Trophoblast cell (in vitro differentiated cells and primary cell): ENCODE measurements around the gene ZNF662. TPM values are rescaled to one million over a fixed set of nuclear protein-coding genes. Genes with fewer than 3 reads are reported as not detected.
A peak's percentile ranks its signal among the peaks of the same experiment; 100 is the strongest.

Experiments
- DNase-seq, 2 donors: peaks; one replicate each; pipeline ENCODE4 v3.0.0-alpha.2; 2016
- H2AFZ ChIP-seq: 2 replicates; pipeline ENCODE4 v1.6.1; 2013; ENCODE audit warnings: low read length, moderate library complexity, mild to moderate bottlenecking; ENCODE audit not compliant: insufficient read depth, poor library complexity
- H2AK5ac ChIP-seq: 2 replicates; pipeline ENCODE4 v1.6.1; 2013; ENCODE audit warnings: mild to moderate bottlenecking, low read length
- H2BK120ac ChIP-seq: 2 replicates; pipeline ENCODE4 v1.6.1; 2013; ENCODE audit warnings: low read length, mild to moderate bottlenecking, moderate library complexity; ENCODE audit not compliant: insufficient read depth, poor library complexity
- H2BK12ac ChIP-seq: 2 replicates; pipeline ENCODE4 v1.6.1; 2013; ENCODE audit warnings: mild to moderate bottlenecking, low read length, moderate library complexity
- H2BK5ac ChIP-seq: 2 replicates; pipeline ENCODE4 v1.6.1; 2013; ENCODE audit warnings: low read length, low read depth, moderate library complexity, mild to moderate bottlenecking; ENCODE audit not compliant: poor library complexity
- H3K14ac ChIP-seq: 2 replicates; pipeline ENCODE4 v1.6.1; 2013; ENCODE audit warnings: mild to moderate bottlenecking, low read length
- H3K18ac ChIP-seq: 2 replicates; pipeline ENCODE4 v1.6.1; 2013; ENCODE audit warnings: mild to moderate bottlenecking, low read length
- H3K23ac ChIP-seq: 2 replicates; pipeline ENCODE4 v1.6.1; 2013; ENCODE audit warnings: low read length
- H3K27ac ChIP-seq: 2 replicates; pipeline ENCODE4 v1.5.1; 2013; ENCODE audit warnings: low read depth, mild to moderate bottlenecking, inconsistent platforms, low read length, moderate library complexity
- H3K27me3 ChIP-seq: 2 replicates; pipeline ENCODE4 v1.6.1; 2013; ENCODE audit warnings: inconsistent platforms, mild to moderate bottlenecking, low read length, moderate library complexity; ENCODE audit not compliant: insufficient read depth
- H3K36me3 ChIP-seq, 2 experiments: 1 replicate in 1 of 2; 2 replicates in 1 of 2; pipeline ENCODE4 v1.6.1; 2013; ENCODE audit warnings: low read length in 2 of 2, mild to moderate bottlenecking in 2 of 2, moderate library complexity in 1 of 2; ENCODE audit not compliant: insufficient read depth in 2 of 2, control insufficient read depth in 1 of 2
- H3K4ac ChIP-seq: 2 replicates; pipeline ENCODE4 v1.6.1; 2013; ENCODE audit warnings: low read depth, mild to moderate bottlenecking, low read length, moderate library complexity
- H3K4me1 ChIP-seq, 2 experiments: 1 replicate in 1 of 2; 2 replicates in 1 of 2; pipeline ENCODE4 v1.6.1; 2013; ENCODE audit warnings: low read length in 2 of 2, mild to moderate bottlenecking in 2 of 2, moderate library complexity in 1 of 2; ENCODE audit not compliant: insufficient read depth in 2 of 2, control insufficient read depth in 1 of 2
- H3K4me2 ChIP-seq: 2 replicates; pipeline ENCODE4 v1.6.1; 2013; ENCODE audit warnings: inconsistent platforms, mild to moderate bottlenecking, low read length, moderate library complexity
- H3K4me3 ChIP-seq: 2 replicates; pipeline ENCODE4 v1.5.1; 2013; ENCODE audit warnings: mild to moderate bottlenecking, low read depth, low read length, inconsistent platforms
- H3K79me1 ChIP-seq: one replicate; pipeline ENCODE4 v1.6.1; 2013; ENCODE audit warnings: low read length
- H3K79me2 ChIP-seq: 2 replicates; pipeline ENCODE4 v1.6.1; 2013; ENCODE audit warnings: low read length, mild to moderate bottlenecking; ENCODE audit not compliant: control insufficient read depth, insufficient read depth, poor library complexity
- H3K9ac ChIP-seq: 2 replicates; pipeline ENCODE4 v1.6.1; 2013; ENCODE audit warnings: mild to moderate bottlenecking, low read length
- H3K9me3 ChIP-seq: 2 replicates; pipeline ENCODE4 v1.6.1; 2013; ENCODE audit warnings: low read depth, mild to moderate bottlenecking, control low read depth, inconsistent platforms, low read length; ENCODE audit not compliant: insufficient read depth
- H4K12ac ChIP-seq: 2 replicates; pipeline ENCODE4 v1.6.1; 2013; ENCODE audit warnings: low read depth, mild to moderate bottlenecking, low read length, moderate library complexity
- H4K8ac ChIP-seq: 2 replicates; pipeline ENCODE4 v1.6.1; 2013; ENCODE audit warnings: low read depth, mild to moderate bottlenecking, low read length, moderate library complexity
- H4K91ac ChIP-seq: one replicate; pipeline ENCODE4 v1.6.1; 2013; ENCODE audit warnings: low read depth, mild to moderate bottlenecking, low read length, moderate library complexity
- WGBS: extraction: QIAGEN DNeasy Blood & Tissue Kit; methylation state at CpG from one replicate; pipeline ENCODE4 v1.1.7; 2013; ENCODE audit warnings: missing lambda C conversion rate; ENCODE audit not compliant: insufficient read length, insufficient coverage; ENCODE audit errors: extremely low coverage; 5-methylcytosine and 5-hydroxymethylcytosine counted together
- polyA plus RNA-seq: library from polyadenylated mRNA; stranded (reverse); fragments of 200-250 nt; gene quantifications from 2 replicates; pipeline ENCODE4 v1.2.3, GENCODE V29; 2013

Gene ZNF662
- polyA plus RNA-seq: 1.9 and 2.2 TPM in 2 replicates

GRCh38 chr3:42906070-42906847 lies at the start of gene ZNF662:
TSS of gene ZNF662 (plus strand) at chr3:42906142. CDS start at chr3:42908115, 1,973 bp downstream.
- H2AK5ac ChIP-seq: no peak within 1 kb of the TSS
- no CpG with 5 or more reads among the region's 59 CpGs for WGBS
- H3K23ac ChIP-seq: no peak within 1 kb of the TSS
- H2BK5ac ChIP-seq: no peak within 1 kb of the TSS
- H3K9ac ChIP-seq: no peak within 1 kb of the TSS
- no peaks in the 10 kb centered on the region for H3K79me2 ChIP-seq
- H3K9me3 ChIP-seq: peaks cover 5% of the 10 kb centered on the region
- H4K8ac ChIP-seq: no peak within 1 kb of the TSS
- H2BK12ac ChIP-seq: no peak within 1 kb of the TSS
- H3K4me2 ChIP-seq: no peak within 1 kb of the TSS
- no peak within 1 kb of the TSS for H3K27ac ChIP-seq
- H3K79me1 ChIP-seq: no peaks in the 10 kb centered on the region
- H3K4me1 ChIP-seq: peaks cover 0 to 2% of the 10 kb centered on the region in 2 experiments
- H3K4me3 ChIP-seq: no peak within 1 kb of the TSS
- no peak within 1 kb of the TSS for H4K91ac ChIP-seq
- DNase-seq: peak in 1 of 2 donors; percentile 38
- H3K4ac ChIP-seq: no peak within 1 kb of the TSS
- no peaks in the 10 kb centered on the region for H3K36me3 ChIP-seq
- no peak within 1 kb of the TSS for H3K14ac ChIP-seq
- no peak within 1 kb of the TSS for H4K12ac ChIP-seq
- no peak within 1 kb of the TSS for H2AFZ ChIP-seq
- no peak within 1 kb of the TSS for H2BK120ac ChIP-seq
- no peaks in the 10 kb centered on the region for H3K27me3 ChIP-seq
- no peak within 1 kb of the TSS for H3K18ac ChIP-seq

- no peak overlapping the region for H3K4me2 ChIP-seq
- no peak overlapping the region for H3K23ac ChIP-seq
- no peaks in the 10 kb centered on the region for H3K79me1 ChIP-seq
- no peaks in the 10 kb centered on the region for H3K79me2 ChIP-seq
- no peak overlapping the region for H4K8ac ChIP-seq
- H2BK120ac ChIP-seq: no peak overlapping the region
- H3K27me3 ChIP-seq: no peaks in the 10 kb centered on the region
- H2AFZ ChIP-seq: no peak overlapping the region
- H3K4ac ChIP-seq: no peak overlapping the region
- whole genome bisulfite sequencing: no CpG with 5 or more reads among the region's 3 CpGs
- H3K36me3 ChIP-seq: peaks cover 0 to 8% of the 10 kb centered on the region in 2 experiments
- H4K12ac ChIP-seq: no peak overlapping the region
- H3K14ac ChIP-seq: no peak overlapping the region
- no peaks in the 10 kb centered on the region for H3K9me3 ChIP-seq
- no peak for DNase-seq
- no peak overlapping the region for H3K9ac ChIP-seq
- no peak overlapping the region for H3K27ac ChIP-seq
- no peak overlapping the region for H2BK12ac ChIP-seq
- H4K91ac ChIP-seq: no peak overlapping the region
- H2AK5ac ChIP-seq: no peak overlapping the region
- H2BK5ac ChIP-seq: no peak overlapping the region
- H3K4me3 ChIP-seq: no peak overlapping the region
- H3K4me1 ChIP-seq: peaks cover 2 to 4% of the 10 kb centered on the region in 2 experiments
- no peak overlapping the region for H3K18ac ChIP-seq
Measured at GRCh38 chr3:42856544-42856943, 49.4 kb upstream of the ZNF662 start.

GRCh38 chr3:42864321-42864950 lies 41.5 kb upstream of the ZNF662 start:
- Histone ChIP-seq H3K27me3 (no peaks in the 10 kb centered on the region), H3K4me1 (no peaks in the 10 kb centered on the region), H4K12ac (no peak overlapping the region), H2AK5ac (no peak overlapping the region), H3K79me2 (no peaks in the 10 kb centered on the region), H3K9ac (no peak overlapping the region), H2AFZ (no peak overlapping the region), H3K4me3 (no peak overlapping the region), H3K36me3 (peaks cover 11% of the 10 kb centered on the region in 2 experiments), H3K23ac (no peak overlapping the region), H2BK120ac (no peak overlapping the region), H2BK5ac (no peak overlapping the region), H3K4me2 (no peak overlapping the region), H3K14ac (no peak overlapping the region), H4K91ac (no peak overlapping the region), H3K27ac (no peak overlapping the region), H2BK12ac (no peak overlapping the region), H3K4ac (no peak overlapping the region), H3K79me1 (no peaks in the 10 kb centered on the region), H3K18ac (no peak overlapping the region), H4K8ac (no peak overlapping the region), H3K9me3 (peaks cover 3% of the 10 kb centered on the region)
- no peak for DNase-seq
- no CpG with 5 or more reads among the region's 15 CpGs for WGBS

GRCh38 chr3:42865256-42865655 lies 40.7 kb upstream of the ZNF662 start:
- Histone ChIP-seq H3K23ac (no peak overlapping the region), H2AFZ (no peak overlapping the region), H3K79me2 (no peaks in the 10 kb centered on the region), H3K79me1 (no peaks in the 10 kb centered on the region), H3K9me3 (peaks cover 3% of the 10 kb centered on the region), H4K12ac (no peak overlapping the region), H2BK5ac (no peak overlapping the region), H3K18ac (no peak overlapping the region), H2BK120ac (no peak overlapping the region), H2BK12ac (no peak overlapping the region), H3K27me3 (no peaks in the 10 kb centered on the region), H3K4ac (no peak overlapping the region), H3K9ac (no peak overlapping the region), H3K4me2 (no peak overlapping the region), H3K4me1 (no peaks in the 10 kb centered on the region), H3K27ac (no peak overlapping the region), H3K14ac (no peak overlapping the region), H3K4me3 (no peak overlapping the region), H4K8ac (no peak overlapping the region), H2AK5ac (no peak overlapping the region), H3K36me3 (peaks cover 11 to 15% of the 10 kb centered on the region in 2 experiments), H4K91ac (no peak overlapping the region)
- no CpG with 5 or more reads among the region's 8 CpGs for WGBS
- DNase-seq: no peak
